Mucosa of descending colon (tissue), 3 donors: ENCODE data around the gene MINDY2. TPM values are rescaled to one million over a fixed set of nuclear protein-coding genes. Genes with fewer than 3 reads are reported as not detected.

Source experiments
- ATAC-seq: fragments of 200-7000 bp; cut with Tn5 transposase; one replicate; pipeline ENCODE4 v1.9.1; 2020; ENCODE audit warnings: mild to moderate bottlenecking, moderate library complexity
- DNase-seq, 3 donors: peaks; one replicate each; pipeline ENCODE4 v3.0.0-alpha.2; 2020
- H3K36me3 ChIP-seq: fragments of 200-600 bp; one replicate; pipeline ENCODE4 v1.8.0; 2021; ENCODE audit warnings: low read depth, mild to moderate bottlenecking
- H3K4me1 ChIP-seq: fragments of 200-600 bp; one replicate; pipeline ENCODE4 v1.8.0; 2021; ENCODE audit warnings: low read depth, mild to moderate bottlenecking
- H3K4me3 ChIP-seq: fragments of 200-600 bp; one replicate; pipeline ENCODE4 v1.8.0; 2021; ENCODE audit warnings: mild to moderate bottlenecking
- H3K9me3 ChIP-seq: fragments of 200-600 bp; one replicate; pipeline ENCODE4 v1.8.0; 2021; ENCODE audit warnings: mild to moderate bottlenecking
- CTCF ChIP-seq: fragments of 200-600 bp; IDR thresholded peaks from one replicate; pipeline ENCODE4 v1.8.0; 2022; ENCODE audit warnings: antibody characterized with exemption, mild to moderate bottlenecking
- intact Hi-C, 2 donors: fragments of 100-400 bp; cut with DNase I in 1 of 2; cut with micrococcal nuclease in 1 of 2; formaldehyde crosslinking; loops; one replicate each; pipeline versions ENCODE4 v1.11.0 to v1.11.1; 2022; cut with DNase I, micrococcal nuclease
- total RNA-seq, 3 donors: library from RNA; stranded (reverse); fragmentation: NEBNext Ultra II Directional in 2 of 3; extraction: Animal tissue kit (Norgen Biotek cat#: 25700) in 2 of 3; gene quantifications; one replicate each; pipeline versions ENCODE4 v1.2.1 to v1.2.4, GENCODE V29; 2021 to 2023
- donor health status: DM: no; HTN: no; CAD: no; lungs with moderate emphysema.
- donor health status: DM: no; HTN: no; CAD: no.
- donor health status: DM: no; HTN: yes; CAD: no.

MINDY2 gene
- total RNA-seq, 3 donors from 2014 or later: 12.0 to 24.2 (median 13.3) TPM

GRCh38 chr15:58777107-58777506 is 6.0 kb downstream of the MINDY2 start:
- ATAC-seq (no peak), DNase-seq (no peak)
- no peaks in the 10 kb centered on the region for H3K9me3 ChIP-seq
- peaks cover 17% of the 10 kb centered on the region for H3K4me1 ChIP-seq
- intact Hi-C loops: no loop called here
- no peak for TF ChIP-seq CTCF
- no peaks in the 10 kb centered on the region for H3K36me3 ChIP-seq
- no peak overlapping the region for H3K4me3 ChIP-seq

GRCh38 chr15:58779554-58779953 is 8.5 kb downstream of the MINDY2 start:
- H3K9me3 ChIP-seq: no peaks in the 10 kb centered on the region
- no peak for TF ChIP-seq CTCF
- DNase-seq (no peak), ATAC-seq (no peak)
- H3K4me1 ChIP-seq: peaks cover 4% of the 10 kb centered on the region
- intact Hi-C loops: no loop called here
- H3K4me3 ChIP-seq: no peak overlapping the region
- H3K36me3 ChIP-seq: no peaks in the 10 kb centered on the region

- no peak for TF ChIP-seq CTCF
- Histone ChIP-seq H3K9me3 (no peaks in the 10 kb centered on the region), H3K4me1 (no peaks in the 10 kb centered on the region), H3K36me3 (no peaks in the 10 kb centered on the region), H3K4me3 (no peak overlapping the region)
- ATAC-seq: no peak
- intact Hi-C loops: no loop called here
- no peak for DNase-seq
Observed at GRCh38 chr15:58785355-58785754, 14.3 kb downstream of the MINDY2 start.

GRCh38 chr15:58788056-58788710 is 17.1 kb downstream of the MINDY2 start:
- no peaks in the 10 kb centered on the region for H3K4me1 ChIP-seq
- ATAC-seq: no peak
- DNase-seq: no peak

GRCh38 chr15:58793862-58794261 is 22.8 kb downstream of the MINDY2 start:
- TF ChIP-seq CTCF: no peak
- H3K36me3 ChIP-seq: no peaks in the 10 kb centered on the region
- H3K4me1 ChIP-seq: no peaks in the 10 kb centered on the region
- no peak overlapping the region for H3K4me3 ChIP-seq
- H3K9me3 ChIP-seq: no peaks in the 10 kb centered on the region
- intact Hi-C loops: no loop called here
- DNase-seq (no peak), ATAC-seq (no peak)

More at GRCh38 chr15:58788056-58788710, 17.1 kb downstream of the MINDY2 start:
- no peak for TF ChIP-seq CTCF
- Histone ChIP-seq H3K36me3 (no peaks in the 10 kb centered on the region), H3K4me3 (no peak overlapping the region), H3K9me3 (no peaks in the 10 kb centered on the region)
- intact Hi-C loops: no loop called here

- no peak for ATAC-seq
- H3K36me3 ChIP-seq: no peaks in the 10 kb centered on the region
- no peaks in the 10 kb centered on the region for H3K4me1 ChIP-seq
- H3K4me3 ChIP-seq: no peak overlapping the region
- no peak for DNase-seq
- intact Hi-C loops: no loop called here
- no peaks in the 10 kb centered on the region for H3K9me3 ChIP-seq
- no peak for TF ChIP-seq CTCF
Observed at GRCh38 chr15:58795825-58796224, 24.7 kb downstream of the MINDY2 start.
